ENCODE data around the gene FCHO2. TPM values are rescaled to one million over a fixed set of nuclear protein-coding genes. Genes with fewer than 3 reads are reported as not detected.

The FCHO2 gene
- total RNA-seq, 2 donors from 2014 or later: 16.8 to 18.5 TPM

DNA sequence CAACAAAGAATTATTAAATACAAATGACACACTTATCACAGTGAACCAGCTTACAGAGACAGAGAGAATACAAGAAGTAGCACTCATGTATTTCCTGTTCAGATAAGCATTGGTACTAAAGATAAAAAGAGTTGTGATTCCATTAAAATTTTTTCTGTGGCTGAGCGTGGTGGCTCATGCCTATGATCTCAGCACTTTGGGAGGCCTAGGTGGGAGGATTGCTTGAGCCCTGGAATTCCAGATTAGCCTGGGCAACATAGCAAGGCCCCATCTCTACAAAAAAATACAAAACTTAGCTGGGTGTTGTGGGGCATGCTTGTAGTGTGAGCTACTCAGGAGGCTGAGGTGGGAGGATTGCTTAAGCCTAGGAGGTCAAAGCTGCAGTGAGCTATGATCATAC, 32.9 kb downstream of the FCHO2 start:
- Mint-ChIP-seq H3K27ac (no peak overlapping the region), H3K36me3 (ENCODE audit: low read depth) (peaks cover 30% of the 10 kb centered on the region), H3K4me3 (no peak overlapping the region), H3K4me1 (no peaks in the 10 kb centered on the region), H3K9me3 (peaks cover under 1% of the 10 kb centered on the region), H3K27me3 (ENCODE audit: insufficient read depth) (no peaks in the 10 kb centered on the region)
- DNase-seq: no peak
- no peak overlapping the region for H3K4me3 ChIP-seq (ENCODE audit: low read length)
- TF ChIP-seq CTCF (conservative IDR thresholded peaks at IDR 0.05): no peak
- H3K36me3 ChIP-seq (ENCODE audit: control insufficient read depth, insufficient read depth, low read length): peaks cover 16% of the 10 kb centered on the region
- no peaks in the 10 kb centered on the region for H3K4me1 ChIP-seq (ENCODE audit: control insufficient read depth, insufficient read depth, low read length)
- peaks cover 3% of the 10 kb centered on the region for H3K9me3 ChIP-seq (ENCODE audit: control insufficient read depth, low read length)
- no peak overlapping the region for H3K27ac ChIP-seq (ENCODE audit: low read depth, low read length)
- WGBS, 2 experiments (ENCODE audit: insufficient coverage in 1 of 2, insufficient read length in 1 of 2): 100% methylated on average over 1 of the region's 1 CpG; no CpG with 5 or more reads in 1 of the 2 experiments
- H3K27me3 ChIP-seq (ENCODE audit: control insufficient read depth, insufficient read depth, low read length, poor library complexity, severe bottlenecking): no peaks in the 10 kb centered on the region
- H3K9ac ChIP-seq (ENCODE audit: extremely low read depth, low read length, poor library complexity, severe bottlenecking): no peak overlapping the region

- TF ChIP-seq CTCF (conservative IDR thresholded peaks at IDR 0.05): no peak
- no peaks in the 10 kb centered on the region for H3K4me1 Mint-ChIP-seq
- no peaks in the 10 kb centered on the region for H3K4me1 ChIP-seq (ENCODE audit: control insufficient read depth, insufficient read depth, low read length)
- H3K9me3 ChIP-seq (ENCODE audit: control insufficient read depth, low read length): peaks cover 12% of the 10 kb centered on the region
- no peak overlapping the region for H3K4me3 Mint-ChIP-seq
- DNase-seq: no peak
- H3K9ac ChIP-seq (ENCODE audit: extremely low read depth, low read length, poor library complexity, severe bottlenecking): no peak overlapping the region
- H3K4me3 ChIP-seq (ENCODE audit: low read length): no peak overlapping the region
- peaks cover 8% of the 10 kb centered on the region for H3K9me3 Mint-ChIP-seq
- peaks cover 39% of the 10 kb centered on the region for H3K36me3 Mint-ChIP-seq (ENCODE audit: low read depth)
- H3K27ac ChIP-seq (ENCODE audit: low read depth, low read length): no peak overlapping the region
- no peaks in the 10 kb centered on the region for H3K27me3 Mint-ChIP-seq (ENCODE audit: insufficient read depth)
- H3K27me3 ChIP-seq (ENCODE audit: control insufficient read depth, insufficient read depth, low read length, poor library complexity, severe bottlenecking): no peaks in the 10 kb centered on the region
- no peak overlapping the region for H3K27ac Mint-ChIP-seq
- H3K36me3 ChIP-seq (ENCODE audit: control insufficient read depth, insufficient read depth, low read length): peaks cover 16% of the 10 kb centered on the region
Measured at GRCh38 chr5:72991394-72991793, 35.6 kb downstream of the FCHO2 start.

GRCh38 chr5:72994578-72994977, 38.7 kb downstream of the FCHO2 start:
- WGBS, 2 experiments (ENCODE audit: insufficient coverage in 1 of 2, insufficient read length in 1 of 2): 85 to 100% methylated on average over 1 of the region's 1 CpG

More at GRCh38 chr5:72994578-72994977, 38.7 kb downstream of the FCHO2 start:
- Mint-ChIP-seq H3K4me1 (no peaks in the 10 kb centered on the region), H3K4me3 (no peak overlapping the region), H3K27ac (no peak overlapping the region), H3K9me3 (peaks cover 8% of the 10 kb centered on the region), H3K36me3 (ENCODE audit: low read depth) (peaks cover 44% of the 10 kb centered on the region), H3K27me3 (ENCODE audit: insufficient read depth) (no peaks in the 10 kb centered on the region)
- DNase-seq: no peak
- Histone ChIP-seq H3K9me3 (ENCODE audit: control insufficient read depth, low read length) (peaks cover 12% of the 10 kb centered on the region), H3K4me1 (ENCODE audit: control insufficient read depth, insufficient read depth, low read length) (no peaks in the 10 kb centered on the region), H3K4me3 (ENCODE audit: low read length) (no peak overlapping the region), H3K9ac (ENCODE audit: extremely low read depth, low read length, poor library complexity, severe bottlenecking) (no peak overlapping the region), H3K27ac (ENCODE audit: low read depth, low read length) (no peak overlapping the region), H3K36me3 (ENCODE audit: control insufficient read depth, insufficient read depth, low read length) (peaks cover 22% of the 10 kb centered on the region), H3K27me3 (ENCODE audit: control insufficient read depth, insufficient read depth, low read length, poor library complexity, severe bottlenecking) (no peaks in the 10 kb centered on the region)
- TF ChIP-seq CTCF (conservative IDR thresholded peaks at IDR 0.05): no peak
